ENCODE measurements around the gene TUBB. TPM values are rescaled to one million over a fixed set of nuclear protein-coding genes. Genes with fewer than 3 reads are reported as not detected.

TUBB gene
- total RNA-seq (2022; extraction: Qiagen RNA extraction), result 792 to 978 TPM (median 919 TPM) in 5 replicates

GRCh38 chr6:30719791-30720737 lies at the start of gene TUBB:
Gene TUBB (plus strand): TSS chr6:30720352. CDS start chr6:30720507, 155 bp downstream.

GRCh38 chr6:30672445-30673253 lies 47.5 kb upstream of the TUBB start, which contains the start of gene DHX16:
Gene DHX16 (minus strand): TSS chr6:30673006. CDS start chr6:30672841, 165 bp downstream.

GRCh38 chr6:30686009-30686907 lies 33.9 kb upstream of the TUBB start, which contains the start of gene PPP1R18:
Gene PPP1R18 (minus strand): TSS chr6:30686645. CDS start chr6:30686018, 627 bp downstream.

GRCh38 chr6:30690403-30691207 lies 29.5 kb upstream of the TUBB start, which contains the start of gene NRM:
Gene NRM (minus strand): TSS chr6:30690984. CDS start chr6:30690974, 10 bp downstream.

GRCh38 chr6:30717129-30717844 lies 2.9 kb upstream of the TUBB start, which contains the start of gene MDC1:
Gene MDC1 (minus strand): TSS chr6:30717281. CDS start chr6:30715175, 2,106 bp downstream.

GRCh38 chr6:30742316-30743098 lies 22.4 kb downstream of the TUBB start, which contains the start of gene FLOT1:
Gene FLOT1 (minus strand): TSS chr6:30742687. CDS start chr6:30742189, 498 bp downstream.

GRCh38 chr6:30744054-30744805 lies 24.1 kb downstream of the TUBB start, which contains the start of gene IER3:
Gene IER3 (minus strand): TSS chr6:30744547. CDS start chr6:30744518, 29 bp downstream.

Other genes starting within 250 kb of the TUBB start
- gene HLA-E, start 230.8 kb upstream of the TUBB start, total RNA-seq (2022; extraction: Qiagen RNA extraction), result 60.3 to 71.4 TPM (median 61.8 TPM) in 5 replicates
- 28.4 to 36.7 TPM (median 33.9 TPM) in 5 replicates for gene GNL1, start 163.9 kb upstream of the TUBB start, total RNA-seq (2022; extraction: Qiagen RNA extraction)
- gene PRR3, start 163.1 kb upstream of the TUBB start, total RNA-seq (2022; extraction: Qiagen RNA extraction), result 14.5 to 17.3 TPM (median 16.5 TPM) in 5 replicates
- gene ABCF1, start 148.9 kb upstream of the TUBB start, total RNA-seq (2022; extraction: Qiagen RNA extraction), result 50.4 to 58.2 TPM (median 52.3 TPM) in 5 replicates
- gene PPP1R10, start 103.1 kb upstream of the TUBB start, total RNA-seq (2022; extraction: Qiagen RNA extraction), result 26.3 to 47.1 TPM (median 29.0 TPM) in 5 replicates
- gene MRPS18B, start 102.5 kb upstream of the TUBB start, total RNA-seq (2022; extraction: Qiagen RNA extraction), result 71.4 to 116 TPM (median 73.6 TPM) in 5 replicates
- gene ATAT1, start 93.5 kb upstream of the TUBB start, total RNA-seq (2022; extraction: Qiagen RNA extraction), result 4.5 to 5.9 TPM (median 5.6 TPM) in 5 replicates
- 10.2 to 14.6 TPM (median 13.1 TPM) in 5 replicates for gene C6orf136, start 73.2 kb upstream of the TUBB start, total RNA-seq (2022; extraction: Qiagen RNA extraction)
- gene DHX16, start 47.3 kb upstream of the TUBB start, total RNA-seq (2022; extraction: Qiagen RNA extraction), result 26.3 to 30.5 TPM (median 28.5 TPM) in 5 replicates
- gene PPP1R18, start 33.7 kb upstream of the TUBB start, total RNA-seq (2022; extraction: Qiagen RNA extraction), result 39.8 to 48.8 TPM (median 45.5 TPM) in 5 replicates
- 20.0 to 29.7 TPM (median 29.0 TPM) in 5 replicates for gene NRM, start 29.4 kb upstream of the TUBB start, total RNA-seq (2022; extraction: Qiagen RNA extraction)
- gene MDC1, start 3.1 kb upstream of the TUBB start, total RNA-seq (2022; extraction: Qiagen RNA extraction), result 16.6 to 24.7 TPM (median 18.4 TPM) in 5 replicates
- 81.9 to 102 TPM (median 96.8 TPM) in 5 replicates for gene FLOT1, start 22.3 kb downstream of the TUBB start, total RNA-seq (2022; extraction: Qiagen RNA extraction)
- gene IER3, start 24.2 kb downstream of the TUBB start, total RNA-seq (2022; extraction: Qiagen RNA extraction), result 97.9 to 167 TPM (median 130 TPM) in 5 replicates
- 41.3 to 63.5 TPM (median 55.9 TPM) in 5 replicates for gene DDR1, start 164.2 kb downstream of the TUBB start, total RNA-seq (2022; extraction: Qiagen RNA extraction)
- gene GTF2H4, start 187.9 kb downstream of the TUBB start, total RNA-seq (2022; extraction: Qiagen RNA extraction), result 18.6 to 23.2 TPM (median 20.0 TPM) in 5 replicates
- 10.8 to 14.3 TPM (median 13.2 TPM) in 5 replicates for gene VARS2, start 193.9 kb downstream of the TUBB start, total RNA-seq (2022; extraction: Qiagen RNA extraction)
- not detected in 5 replicates for gene SFTA2, start 211.8 kb downstream of the TUBB start, total RNA-seq (2022; extraction: Qiagen RNA extraction)
- 0.02 to 0.06 TPM (median 0.05 TPM) in 5 replicates for gene MUCL3, start 220.6 kb downstream of the TUBB start, total RNA-seq (2022; extraction: Qiagen RNA extraction)